GM23338 (cell line): Measurements from ENCODE around the gene PPFIBP1. TPM values are rescaled to one million over a fixed set of nuclear protein-coding genes. Genes with fewer than 3 reads are reported as not detected.

Experiments used
- ATAC-seq: fragments of 200-7000 bp; cut with Tn5 transposase; 3 replicates; pipeline ENCODE4 v1.9.1; 2020
- DNase-seq: peaks from one replicate; pipeline ENCODE4 v3.0.0-alpha.2; 2015; ENCODE audit warnings: low spot score
- H2AFZ ChIP-seq: fragments of 200-600 bp; sonication (generic); 2 replicates; pipeline ENCODE4 v1.8.0; 2016; ENCODE audit warnings: antibody characterized with exemption, mild to moderate bottlenecking, moderate library complexity
- H3F3A ChIP-seq: fragments of 200-600 bp; sonication (generic); replicated peaks from 2 replicates; pipeline ENCODE4 v1.8.0; 2017; ENCODE audit warnings: antibody characterized with exemption, mixed run types, low read depth
- H3K27ac ChIP-seq: fragments of 200-600 bp; sonication (generic); 2 replicates; pipeline ENCODE4 v1.6.1; 2016; ENCODE audit warnings: low read depth
- H3K27me3 ChIP-seq: fragments of 200-600 bp; sonication (generic); 2 replicates; pipeline ENCODE4 v1.8.0; 2016; ENCODE audit warnings: mild to moderate bottlenecking, mixed run types, moderate library complexity; ENCODE audit not compliant: insufficient read depth
- H3K36me3 ChIP-seq: fragments of 200-600 bp; sonication (generic); 2 replicates; pipeline ENCODE4 v1.8.0; 2016; ENCODE audit warnings: mild to moderate bottlenecking; ENCODE audit not compliant: insufficient read depth
- H3K4me1 ChIP-seq: fragments of 200-600 bp; sonication (generic); 2 replicates; pipeline ENCODE4 v1.8.0; 2016; ENCODE audit warnings: mild to moderate bottlenecking, moderate library complexity; ENCODE audit not compliant: insufficient read depth
- H3K4me2 ChIP-seq: fragments of 200-600 bp; sonication (generic); 2 replicates; pipeline ENCODE4 v1.7.1; 2017; ENCODE audit warnings: mixed run types
- H3K4me3 ChIP-seq: fragments of 200-600 bp; sonication (generic); 2 replicates; pipeline ENCODE4 v1.6.1; 2016; ENCODE audit warnings: mixed run types
- H3K79me2 ChIP-seq: fragments of 200-600 bp; sonication (generic); replicated peaks from 2 replicates; pipeline ENCODE4 v1.8.0; 2017; ENCODE audit warnings: mild to moderate bottlenecking; ENCODE audit not compliant: insufficient read depth
- H3K9me2 ChIP-seq: fragments of 200-600 bp; sonication (generic); 2 replicates; pipeline ENCODE4 v1.8.0; 2017; ENCODE audit not compliant: insufficient read depth
- H4K20me1 ChIP-seq: fragments of 200-600 bp; sonication (generic); replicated peaks from 2 replicates; pipeline ENCODE4 v1.8.0; 2017; ENCODE audit warnings: mild to moderate bottlenecking; ENCODE audit not compliant: insufficient read depth
- H3K27ac Mint-ChIP-seq: 2 replicates; pipeline ENCODE4 v1.8.0; 2020; ENCODE audit warnings: inconsistent platforms, mild to moderate bottlenecking, moderate library complexity, mixed read lengths
- H3K27me3 Mint-ChIP-seq: 3 replicates; pipeline ENCODE4 v1.8.0; 2022; ENCODE audit warnings: low read depth, mild to moderate bottlenecking, moderate library complexity, mixed read lengths, inconsistent platforms; ENCODE audit not compliant: insufficient read depth, poor library complexity
- H3K36me3 Mint-ChIP-seq: 3 replicates; pipeline ENCODE4 v1.8.0; 2021; ENCODE audit warnings: low read depth, mild to moderate bottlenecking, inconsistent platforms, moderate library complexity, mixed read lengths
- H3K4me1 Mint-ChIP-seq: 3 replicates; pipeline ENCODE4 v1.8.0; 2020; ENCODE audit warnings: mild to moderate bottlenecking, inconsistent platforms, mixed read lengths
- H3K4me3 Mint-ChIP-seq: 3 replicates; pipeline ENCODE4 v1.8.0; 2021; ENCODE audit warnings: moderate library complexity, mild to moderate bottlenecking, inconsistent platforms, mixed read lengths
- H3K9me3 Mint-ChIP-seq: 3 replicates; pipeline ENCODE4 v1.8.0; 2020; ENCODE audit warnings: moderate library complexity, mild to moderate bottlenecking, inconsistent platforms, mixed read lengths
- CREB1 ChIP-seq: fragments of 250-450 bp; sonication (Bioruptor Pico); IDR thresholded peaks from 2 replicates; pipeline ENCODE4 v1.5.0; 2020; ENCODE audit warnings: low read depth, mild to moderate bottlenecking, moderate library complexity
- CTCF ChIP-seq, 2 experiments: fragments of 200-600 bp in 1 of 2; sonication (generic) in 1 of 2; conservative IDR thresholded peaks; 2 replicates each; pipeline versions ENCODE4 v1.5.1 to v1.6.1; 2016 to 2017; ENCODE audit warnings: antibody characterized with exemption in 2 of 2, low read depth in 2 of 2, mild to moderate bottlenecking in 2 of 2, moderate library complexity in 1 of 2
- ETS1 ChIP-seq: IDR thresholded peaks from 2 replicates; pipeline ENCODE4 v1.6.1; 2016; ENCODE audit warnings: antibody characterized with exemption
- EZH2 ChIP-seq: fragments of 200-600 bp; sonication (generic); IDR thresholded peaks from one replicate; pipeline ENCODE4 v1.8.0; 2017; ENCODE audit warnings: antibody characterized with exemption, mild to moderate bottlenecking, low read depth; ENCODE audit not compliant: unreplicated experiment
- EZH2phosphoT487 ChIP-seq: fragments of 200-600 bp; sonication (generic); IDR thresholded peaks from one replicate; pipeline ENCODE4 v1.8.1; 2018; ENCODE audit warnings: antibody characterized with exemption; ENCODE audit not compliant: unreplicated experiment
- JUNB ChIP-seq: IDR thresholded peaks from one replicate; pipeline ENCODE4 v1.6.1; 2016; ENCODE audit warnings: antibody characterized with exemption; ENCODE audit not compliant: unreplicated experiment
- NANOG ChIP-seq: IDR thresholded peaks from 2 replicates; pipeline ENCODE4 v1.6.1; 2016; ENCODE audit warnings: antibody characterized with exemption, borderline replicate concordance
- REST ChIP-seq: IDR thresholded peaks from one replicate; pipeline ENCODE4 v1.6.1; 2018; ENCODE audit warnings: antibody characterized with exemption; ENCODE audit not compliant: unreplicated experiment
- ZNF114 ChIP-seq: fragments of 250-450 bp; sonication (Bioruptor Pico); IDR thresholded peaks from 2 replicates; pipeline ENCODE4 v1.5.0; 2020; ENCODE audit warnings: mild to moderate bottlenecking, moderate library complexity
- ZNF331 ChIP-seq: fragments of 250-450 bp; sonication (Bioruptor Pico); IDR thresholded peaks from 2 replicates; pipeline ENCODE4 v1.5.0; 2020; ENCODE audit warnings: low read depth, mild to moderate bottlenecking, moderate library complexity
- ZNF462 ChIP-seq: fragments of 250-450 bp; sonication (Bioruptor Pico); IDR thresholded peaks from 2 replicates; pipeline ENCODE4 v1.5.0; 2020; ENCODE audit warnings: mild to moderate bottlenecking, moderate library complexity
- polyA plus RNA-seq: library from polyadenylated mRNA; unstranded; fragments of >200 nt; fragmentation: Nextera tagmentation; extraction: Ambion mirVana; gene quantifications from 2 replicates; pipeline ENCODE4 v1.2.1, GENCODE V29; 2016
- total RNA-seq: library from RNA; depleted of rRNA; stranded (reverse); fragments of >200 nt; shearing (Covaris generic); gene quantifications from 2 replicates; pipeline ENCODE4 v1.2.3, GENCODE V29; 2014

The PPFIBP1 gene
- total and polyA plus RNA-seq, 2 experiments from 2014 or later: 33.2 to 41.9 TPM

- H2AFZ ChIP-seq: no peak overlapping the region
- H3F3A ChIP-seq: no peaks in the 10 kb centered on the region
- Mint-ChIP-seq H3K9me3 (no peaks in the 10 kb centered on the region), H3K4me3 (no peak overlapping the region), H3K4me1 (no peaks in the 10 kb centered on the region), H3K27ac (no peak overlapping the region), H3K36me3 (no peaks in the 10 kb centered on the region), H3K27me3 (no peaks in the 10 kb centered on the region)
- H3K36me3 ChIP-seq: no peaks in the 10 kb centered on the region
- no peak overlapping the region for H3K4me2 ChIP-seq
- H3K27ac ChIP-seq: no peak overlapping the region
- no peaks in the 10 kb centered on the region for H3K9me2 ChIP-seq
- no peaks in the 10 kb centered on the region for H3K27me3 ChIP-seq
- ATAC-seq (no peak), DNase-seq (no peak)
- no peak for TF ChIP-seq EZH2
- no peak for TF ChIP-seq JUNB
- no peak for TF ChIP-seq ZNF331 (CRISPR knock-in tag)
- TF ChIP-seq NANOG: no peak
- TF ChIP-seq CREB1 (CRISPR knock-in tag): no peak
- TF ChIP-seq ZNF462: no peak
- TF ChIP-seq ZNF114: no peak
- TF ChIP-seq ETS1: no peak
- no peak for TF ChIP-seq CTCF (conservative IDR thresholded peaks at IDR 0.05; ENCODE audit: low read depth in 2 of 2)
- TF ChIP-seq EZH2phosphoT487: no peak
- TF ChIP-seq REST: no peak
- no peaks in the 10 kb centered on the region for H4K20me1 ChIP-seq
- H3K79me2 ChIP-seq: no peaks in the 10 kb centered on the region
- no peaks in the 10 kb centered on the region for H3K4me1 ChIP-seq
- no peak overlapping the region for H3K4me3 ChIP-seq
These were observed 149.2 kb downstream of the PPFIBP1 start for GRCh38 chr12:27673101-27673718.
